ENCODE measurements around the gene ABHD13.

The ABHD13 gene

DNA sequence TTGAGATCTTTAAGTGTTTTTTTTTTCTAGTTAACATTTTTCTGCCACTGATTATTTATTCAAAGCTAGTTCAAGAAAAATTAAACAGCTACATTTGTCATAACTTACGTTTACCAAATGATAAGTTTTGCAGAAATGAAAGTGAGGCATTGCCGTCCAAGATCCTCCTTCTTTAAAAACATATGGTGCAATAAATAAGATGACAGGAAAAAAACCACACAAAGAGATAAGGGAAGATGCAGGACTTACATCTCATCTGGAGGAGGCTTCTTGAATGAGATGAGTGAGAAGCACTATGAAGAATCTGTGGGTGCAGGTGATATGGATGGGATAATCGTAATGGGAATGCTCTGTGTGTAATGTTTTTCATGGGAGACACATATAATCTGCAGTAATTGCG, 63.7 kb downstream of the ABHD13 start:
- in situ Hi-C loops (cut with MboI; ENCODE audit: low sequenced_read_pairs): no loop called here

GRCh38 chr13:108283110-108283509, 64.9 kb downstream of the ABHD13 start:
- in situ Hi-C loops (cut with MboI; ENCODE audit: low sequenced_read_pairs): no loop called here

Measured in HL-60/S4 (cell line).